Small intestine (tissue), 16 donors: ENCODE data around the gene POC1A. TPM values are rescaled to one million over a fixed set of nuclear protein-coding genes. Genes with fewer than 3 reads are reported as not detected.
A peak's percentile ranks its signal among the peaks of the same experiment; 100 is the strongest.

Experiments
- DNase-seq, 2 donors: peaks; one replicate each; pipeline versions ENCODE4 v3.0.0 to v3.0.0-alpha.2; 2013
- FAIRE-seq: peaks from 2 replicates; lab custom pipeline; 2012; peaks lifted over from hg19 to GRCh38; lab: Jason Lieb, UNC
- H3K27ac ChIP-seq, 3 donors: one replicate each; pipeline ENCODE4 v1.5.1; 2013; ENCODE audit warnings: low read length in 2 of 3, mild to moderate bottlenecking in 2 of 3, control low read depth in 1 of 3, inconsistent platforms in 1 of 3, low read depth in 1 of 3, moderate library complexity in 1 of 3
- H3K27me3 ChIP-seq, 3 donors: one replicate each; pipeline ENCODE4 v1.6.1; 2013; ENCODE audit warnings: low read length in 3 of 3, inconsistent platforms in 1 of 3; ENCODE audit not compliant: control insufficient read depth in 3 of 3, insufficient read depth in 3 of 3
- H3K36me3 ChIP-seq, 3 donors: one replicate each; pipeline ENCODE4 v1.6.1; 2013; ENCODE audit warnings: low read length in 3 of 3, inconsistent platforms in 1 of 3, low read depth in 1 of 3, mild to moderate bottlenecking in 1 of 3, moderate library complexity in 1 of 3; ENCODE audit not compliant: control insufficient read depth in 3 of 3, insufficient read depth in 2 of 3
- H3K4me1 ChIP-seq, 3 donors: one replicate each; pipeline ENCODE4 v1.6.1; 2013; ENCODE audit warnings: low read length in 2 of 3, inconsistent platforms in 1 of 3, low read depth in 1 of 3, mild to moderate bottlenecking in 1 of 3, moderate library complexity in 1 of 3; ENCODE audit not compliant: control insufficient read depth in 3 of 3, insufficient read depth in 2 of 3
- H3K4me3 ChIP-seq, 3 donors: one replicate each; pipeline ENCODE4 v1.5.1; 2013; ENCODE audit warnings: low read length in 3 of 3, control low read depth in 1 of 3, inconsistent platforms in 1 of 3, low read depth in 1 of 3, mild to moderate bottlenecking in 1 of 3, moderate library complexity in 1 of 3
- H3K9me3 ChIP-seq, 2 donors: one replicate each; pipeline ENCODE4 v1.6.1; 2013; ENCODE audit warnings: low read depth in 1 of 2, low read length in 1 of 2; ENCODE audit not compliant: control insufficient read depth in 2 of 2, insufficient read depth in 1 of 2
- WGBS, 3 donors: extraction: QIAGEN DNeasy Blood & Tissue Kit; methylation state at CpG; one replicate each; pipeline ENCODE4 v1.1.7; 2013; 5-methylcytosine and 5-hydroxymethylcytosine counted together
- long read RNA-seq, 10 donors: transcript quantifications; one replicate each; lab custom pipeline, GENCODE V29; 2026
- polyA plus RNA-seq, 4 donors: library from polyadenylated mRNA; stranded (reverse) in 3 of 4; unstranded in 1 of 4; fragments of 200-250 nt in 3 of 4; fragments of 120-200 nt in 1 of 4; gene quantifications; one replicate each; pipeline versions ENCODE4 v1.2.1 to v1.2.3, GENCODE V29; 2013
- donor health status: healthy with polysubstance abuse.
- donor health status: control.
- donor health status: control.
- donor health status: Bipolar disorder and iron deficiency.
- donor health status: healthy.

POC1A gene
- 10 to 100 TPM in 1 of 4 donors, 1 to 10 TPM in 3; 2.7 to 19.4 (median 4.8) TPM for polyA plus RNA-seq
- long read RNA-seq, donor 1, result 0 reads
- long read RNA-seq, donor 2, partial matches to known transcripts, result 0 of 1 reads
- long read RNA-seq, donor 2, other reads (novel, unspliced or antisense), result 0 of 1 reads
- long read RNA-seq, donor 3, result 0 reads
- long read RNA-seq, donor 4, result 0 reads
- long read RNA-seq, donor 5, result 0 reads
- long read RNA-seq, donor 6, partial matches to known transcripts, result 0 of 2 reads
- long read RNA-seq, donor 6, other reads (novel, unspliced or antisense), result 0 of 2 reads
- long read RNA-seq, donor 7, result 0 reads
- long read RNA-seq, donor 8, result 0 reads
- long read RNA-seq, donor 9, result 0 reads
- long read RNA-seq, donor 10, partial matches to known transcripts, result 42 of 49 reads
- long read RNA-seq, donor 10, other reads (novel, unspliced or antisense), result 7 of 49 reads

GRCh38 chr3:52154135-52155094 lies at the start of gene POC1A:
TSS of gene POC1A (minus strand) at chr3:52154423. CDS start at chr3:52154372, 51 bp downstream.
- peaks cover 0 to 16% (median 0%) of the 10 kb centered on the region in 3 donors for H3K4me1 ChIP-seq
- H3K27ac ChIP-seq, result peak within 1 kb of the TSS; percentile 70 to 95 (median 88)
- DNase-seq (peak; percentile 98 to 99), FAIRE-seq (no peak)
- H3K36me3 ChIP-seq, result peaks cover 0 to 11% (median 0%) of the 10 kb centered on the region in 3 donors
- 0% methylated on average over 58 to 83 of the region's 83 CpGs for WGBS, 3 donors
- peak within 1 kb of the TSS; percentile 39 to 81 (median 72) for H3K4me3 ChIP-seq
- H3K27me3 ChIP-seq, result no peaks in the 10 kb centered on the region
- H3K9me3 ChIP-seq, result no peaks in the 10 kb centered on the region

- DNase-seq, result no peak
- peaks cover 2 to 11% (median 6%) of the 10 kb centered on the region in 3 donors for H3K4me1 ChIP-seq
- no peak overlapping the region for H3K27ac ChIP-seq
- no peak overlapping the region for H3K4me3 ChIP-seq
- H3K36me3 ChIP-seq, result peaks cover 28 to 59% (median 41%) of the 10 kb centered on the region in 3 donors
- no peaks in the 10 kb centered on the region for H3K27me3 ChIP-seq
- WGBS, 3 donors, result 80 to 96% (median 88%) methylated on average over 1 of the region's 1 CpG
- FAIRE-seq, result no peak
- H3K9me3 ChIP-seq, result no peaks in the 10 kb centered on the region
These were observed 49.5 kb upstream of the POC1A start for GRCh38 chr3:52203701-52204100.

GRCh38 chr3:52202384-52203077 lies 48.3 kb upstream of the POC1A start:
- H3K27me3 ChIP-seq, result no peaks in the 10 kb centered on the region
- FAIRE-seq, result no peak
- peaks cover 25 to 50% (median 33%) of the 10 kb centered on the region in 3 donors for H3K36me3 ChIP-seq
- 76 to 81% (median 79%) methylated on average over 4 of the region's 4 CpGs for WGBS, 3 donors
- no peak overlapping the region for H3K27ac ChIP-seq
- H3K9me3 ChIP-seq, result no peaks in the 10 kb centered on the region
- DNase-seq, result peak in 1 of 2 donors; percentile 32
- H3K4me1 ChIP-seq, result peaks cover 2 to 14% (median 6%) of the 10 kb centered on the region in 3 donors
- H3K4me3 ChIP-seq, result no peak overlapping the region

GRCh38 chr3:52200981-52201679 lies 46.9 kb upstream of the POC1A start:
- Histone ChIP-seq H3K4me3 (no peak overlapping the region), H3K9me3 (no peaks in the 10 kb centered on the region), H3K27me3 (no peaks in the 10 kb centered on the region), H3K36me3 (peaks cover 22 to 39% (median 30%) of the 10 kb centered on the region in 3 donors), H3K4me1 (peaks cover 2 to 28% (median 12%) of the 10 kb centered on the region in 3 donors), H3K27ac (no peak overlapping the region)
- DNase-seq (no peak), FAIRE-seq (no peak)
- 85 to 93% (median 92%) methylated on average over 5 of the region's 5 CpGs for WGBS, 3 donors

- peak overlapping the region; percentile 42 to 80 (median 61) for H3K27ac ChIP-seq
- peaks cover 6 to 38% (median 12%) of the 10 kb centered on the region in 3 donors for H3K4me1 ChIP-seq
- no peaks in the 10 kb centered on the region for H3K27me3 ChIP-seq
- H3K9me3 ChIP-seq, result no peaks in the 10 kb centered on the region
- WGBS, 3 donors, result 45 to 47% (median 46%) methylated on average over 14 of the region's 14 CpGs
- peak in 1 of 2 donors; percentile 5 for DNase-seq
- no peak for FAIRE-seq
- H3K4me3 ChIP-seq, result peak overlapping the region; percentile 58 to 86 (median 78)
- H3K36me3 ChIP-seq, result peaks cover 11 to 28% (median 15%) of the 10 kb centered on the region in 3 donors
These were observed 44.7 kb upstream of the POC1A start for GRCh38 chr3:52198643-52199608.

- WGBS, 3 donors, result 0 to 1% (median 1%) methylated on average over 57 to 71 of the region's 71 CpGs
- FAIRE-seq, result no peak
- Histone ChIP-seq H3K4me3 (peak within 1 kb of the TSS; percentile 58 to 86 (median 78)), H3K4me1 (peaks cover 7 to 37% (median 12%) of the 10 kb centered on the region in 3 donors), H3K9me3 (no peaks in the 10 kb centered on the region), H3K27ac (peak within 1 kb of the TSS; percentile 87 to 95 (median 88)), H3K27me3 (no peaks in the 10 kb centered on the region), H3K36me3 (peaks cover 6 to 20% (median 7%) of the 10 kb centered on the region in 3 donors)
- peak; percentile 94 to 98 for DNase-seq
These were observed 43.8 kb upstream of the POC1A start, which contains the start of gene ALAS1 for GRCh38 chr3:52197842-52198625. TSS of gene ALAS1 (plus strand) at chr3:52198160. CDS start at chr3:52199242, 1,082 bp downstream.
